K562 (cell line): Measurements from ENCODE around the gene NCOA3. TPM values are rescaled to one million over a fixed set of nuclear protein-coding genes. Genes with fewer than 3 reads are reported as not detected.
A peak's percentile ranks its signal among the peaks of the same experiment; 100 is the strongest.

Experiments
- ATAC-seq: fragments of 200-7000 bp; cut with Tn5 transposase; 3 replicates; pipeline ENCODE4 v1.9.1; 2020; ENCODE audit warnings: moderate library complexity
- BruUV-seq: library from RNA; stranded (reverse); fragments of 400-500 nt; replicated peaks from 2 replicates; lab custom pipeline; 2021; lab: Mats Ljungman, UMichigan
- CTCF ChIA-PET: fragments of 300-600 bp; formaldehyde crosslinking; extraction: SDS; loops from one replicate; lab custom pipeline; 2021; ENCODE audit warnings: low intra/inter-chr PET ratio; lab: Yijun Ruan, JAX
- POLR2A ChIA-PET: fragments of 300-600, 350-650 bp; sonication (Branson Sonifier 250); formaldehyde crosslinking; extraction: SDS; loops from one replicate; lab custom pipeline; 2021; ENCODE audit warnings: antibody characterized with exemption, inconsistent platforms; lab: Yijun Ruan, JAX
- DNase-seq, 4 experiments: peaks; one replicate each; pipeline versions ENCODE4 v3.0.0 to v3.0.0-alpha.2; 2011 to 2018; ENCODE audit warnings: low spot score in 3 of 4, mixed read lengths in 3 of 4; ENCODE audit errors: extremely low read depth in 1 of 4
- FAIRE-seq: peaks from 2 replicates; lab custom pipeline; 2011; peaks lifted over from hg19 to GRCh38; lab: Jason Lieb, UNC
- H2AFZ ChIP-seq: 2 replicates; pipeline ENCODE4 v1.6.0; 2011; ENCODE audit warnings: low read depth, low read length, control low read depth, inconsistent platforms
- H3K27ac ChIP-seq: fragments of 200-600 bp; 3 replicates; pipeline ENCODE4 v1.8.0; 2011; ENCODE audit warnings: low read depth, mild to moderate bottlenecking, control low read depth, inconsistent platforms, low read length, moderate library complexity, mixed read lengths; ENCODE audit errors: extremely low read depth
- H3K27me3 ChIP-seq, 2 experiments: fragments of 300-600 bp in 1 of 2; 2 replicates in 1 of 2; 3 replicates in 1 of 2; pipeline versions ENCODE4 v1.6.0 to v1.8.0; 2011; ENCODE audit warnings: inconsistent platforms in 2 of 2, low read length in 2 of 2, mild to moderate bottlenecking in 1 of 2, mixed read lengths in 1 of 2, moderate library complexity in 1 of 2; ENCODE audit not compliant: control insufficient read depth in 2 of 2, insufficient read depth in 2 of 2
- H3K36me3 ChIP-seq: fragments of 300-600 bp; 3 replicates; pipeline ENCODE4 v1.8.0; 2011; ENCODE audit warnings: mild to moderate bottlenecking, low read length, inconsistent platforms; ENCODE audit not compliant: control insufficient read depth, insufficient read depth
- H3K4me1 ChIP-seq, 2 experiments: fragments of 200-600 bp in 1 of 2; replicated peaks in 1 of 2; 2 replicates in 1 of 2; 3 replicates in 1 of 2; pipeline versions ENCODE4 v1.5.1 to v1.8.0; 2011; ENCODE audit warnings: inconsistent platforms in 2 of 2, low read length in 2 of 2, mild to moderate bottlenecking in 1 of 2, mixed read lengths in 1 of 2, moderate library complexity in 1 of 2; ENCODE audit not compliant: control insufficient read depth in 2 of 2, insufficient read depth in 2 of 2
- H3K4me2 ChIP-seq: 2 replicates; pipeline ENCODE4 v1.6.1; 2011; ENCODE audit warnings: low read length, control low read depth, inconsistent platforms, mixed read lengths; ENCODE audit not compliant: insufficient read depth
- H3K4me3 ChIP-seq: fragments of 200-600 bp; sonication (generic), shearing (Covaris generic); 2 replicates; pipeline ENCODE4 v1.5.1; 2016; ENCODE audit warnings: control low read depth, inconsistent platforms
- H3K79me2 ChIP-seq: fragments of 200-600 bp; 3 replicates; pipeline ENCODE4 v1.8.0; 2011; ENCODE audit warnings: low read length, inconsistent platforms; ENCODE audit not compliant: control insufficient read depth, insufficient read depth
- H3K9ac ChIP-seq, 2 experiments: 2 replicates each; pipeline versions ENCODE4 v1.6.0 to v1.6.1; 2011; ENCODE audit warnings: low read depth in 2 of 2, low read length in 2 of 2, control low read depth in 1 of 2, inconsistent platforms in 1 of 2, mild to moderate bottlenecking in 1 of 2, mixed read lengths in 1 of 2; ENCODE audit not compliant: insufficient read depth in 1 of 2
- H3K9me1 ChIP-seq: one replicate; pipeline ENCODE4 v1.6.0; 2011; ENCODE audit warnings: inconsistent platforms, mild to moderate bottlenecking, low read length, moderate library complexity; ENCODE audit not compliant: control insufficient read depth, insufficient read depth
- H3K9me3 ChIP-seq: replicated peaks from 2 replicates; pipeline ENCODE4 v1.5.1; 2011; ENCODE audit warnings: low read depth, low read length, inconsistent platforms; ENCODE audit not compliant: control insufficient read depth, insufficient read depth
- H4K20me1 ChIP-seq: replicated peaks from 2 replicates; pipeline ENCODE4 v1.6.1; 2011; ENCODE audit warnings: low read length, inconsistent platforms, mixed read lengths; ENCODE audit not compliant: control insufficient read depth, insufficient read depth
- GABPA ChIP-seq: fragments of 200-800 bp; sonication (Bioruptor generic); conservative IDR thresholded peaks from 2 replicates; pipeline ENCODE4 v1.6.1; 2016; ENCODE audit warnings: low read depth, missing genetic modification characterization, missing compliant biosample characterization
- SP1 ChIP-seq: sonication (generic); formaldehyde crosslinking; IDR thresholded peaks from 2 replicates; pipeline ENCODE4 v1.8.1; 2022; ENCODE audit warnings: mild to moderate bottlenecking, missing genetic modification reagents
- SPI1 ChIP-seq: IDR thresholded peaks from 2 replicates; pipeline ENCODE4 v1.6.1; 2011; ENCODE audit warnings: low read depth, low read length, control low read depth, borderline replicate concordance
- TCFL5 ChIP-seq: fragments of 250-450 bp; sonication (Bioruptor Pico); conservative IDR thresholded peaks from 2 replicates; pipeline ENCODE4 v1.6.1; 2021; ENCODE audit warnings: mild to moderate bottlenecking, moderate library complexity, matching md5 sums
- WGBS: fragments of 100-300 bp; shearing (Covaris generic); methylation state at CpG from one replicate; pipeline ENCODE4 v1.1.6; 2016; ENCODE audit warnings: low coverage, mixed read lengths; ENCODE audit not compliant: insufficient coverage; ENCODE audit errors: missing lambda C conversion rate; 5-methylcytosine and 5-hydroxymethylcytosine counted together
- in situ Hi-C: fragments of 300-500 bp; cut with MboI; formaldehyde crosslinking; loops from 4 replicates; pipeline ENCODE4 v1.15.0; 2018; ENCODE audit warnings: inconsistent platforms, mixed read lengths
- intact Hi-C: fragments of 100-400 bp; cut with micrococcal nuclease; formaldehyde crosslinking; loops from 2 replicates; pipeline ENCODE4 v1.14.2; 2022
- polyA plus RNA-seq, 8 experiments: library from polyadenylated mRNA; depleted of rRNA in 4 of 8; stranded (reverse) in 5 of 8; unstranded in 3 of 8; fragments of >200 nt; fragmentation: Nextera tagmentation in 2 of 8; fragmentation: Illumina TruSeq in 1 of 8; extraction: Ambion mirVana in 2 of 8; extraction: Trizol in 1 of 8; gene quantifications; 2 replicates each; pipeline versions ENCODE4 v1.2.1 to v1.2.3, GENCODE V29; 2011 to 2014; ENCODE audit warnings: inconsistent platforms in 1 of 8, missing spikeins in 1 of 8
- total RNA-seq, 7 experiments: library from RNA; depleted of rRNA in 6 of 7; stranded (reverse); fragments of >200 nt in 6 of 7; fragmentation: Illumina TruSeq in 2 of 7; extraction: Trizol in 2 of 7; gene quantifications; 2 replicates each; pipeline versions ENCODE4 v1.2.1 to v1.2.3, GENCODE V29; 2011 to 2021; ENCODE audit warnings: low replicate concordance in 1 of 7
- TF ChIP-seq, protein P1 (sequence below), 3 experiments: fragments of 200-800 bp in 1 of 3; fragments of 250-450 bp in 1 of 3; fragments of 450-650 bp in 1 of 3; sonication (Bioruptor Pico) in 1 of 3; sonication (Bioruptor generic) in 1 of 3; formaldehyde crosslinking in 1 of 3; IDR thresholded peaks; 2 replicates each; pipeline versions ENCODE4 v1.6.1 to v1.8.0; 2016 to 2022; ENCODE audit warnings: mild to moderate bottlenecking in 2 of 3, missing genetic modification characterization in 2 of 3, missing compliant biosample characterization in 1 of 3, moderate library complexity in 1 of 3
- TF ChIP-seq, protein P2 (sequence below): fragments of 250-450 bp; sonication (Bioruptor Pico); IDR thresholded peaks from 2 replicates; pipeline ENCODE4 v1.5.0; 2021; ENCODE audit warnings: mild to moderate bottlenecking, borderline replicate concordance
- TF ChIP-seq, protein P3 (sequence below): fragments of 200-800 bp; sonication (Bioruptor generic); IDR thresholded peaks from 2 replicates; pipeline ENCODE4 v1.6.1; 2017; ENCODE audit warnings: missing genetic modification characterization, missing compliant biosample characterization

Gene NCOA3
- total and polyA plus RNA-seq, 9 of the 15 experiments (the other 6 are each of a cell fraction or from before 2014, with no cell fraction given) = 3.2 to 24.3 (median 14.4) TPM

DNA sequence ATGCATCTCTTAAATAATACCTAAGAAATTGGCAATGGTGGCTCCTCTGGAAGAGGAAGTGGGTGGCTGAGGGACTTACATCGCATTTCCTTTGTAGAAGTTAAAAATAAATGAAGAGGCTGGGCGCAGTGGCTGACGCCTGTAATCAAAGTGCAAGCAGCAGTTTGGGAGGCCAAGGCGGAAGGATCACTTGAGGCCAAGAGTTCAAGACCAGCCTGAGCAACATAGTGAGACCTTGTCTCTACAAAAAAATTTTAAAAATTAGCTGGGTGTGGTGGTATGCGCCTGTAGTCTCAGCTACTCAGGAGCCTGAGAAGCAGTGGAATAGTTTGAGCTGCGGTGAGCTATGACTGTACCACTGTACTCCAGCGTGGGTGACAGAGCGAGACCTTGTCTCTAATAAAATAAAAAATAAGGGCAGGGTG lies 12.2 kb upstream of the NCOA3 start (continued):
- TF ChIP-seq, protein P1, sequence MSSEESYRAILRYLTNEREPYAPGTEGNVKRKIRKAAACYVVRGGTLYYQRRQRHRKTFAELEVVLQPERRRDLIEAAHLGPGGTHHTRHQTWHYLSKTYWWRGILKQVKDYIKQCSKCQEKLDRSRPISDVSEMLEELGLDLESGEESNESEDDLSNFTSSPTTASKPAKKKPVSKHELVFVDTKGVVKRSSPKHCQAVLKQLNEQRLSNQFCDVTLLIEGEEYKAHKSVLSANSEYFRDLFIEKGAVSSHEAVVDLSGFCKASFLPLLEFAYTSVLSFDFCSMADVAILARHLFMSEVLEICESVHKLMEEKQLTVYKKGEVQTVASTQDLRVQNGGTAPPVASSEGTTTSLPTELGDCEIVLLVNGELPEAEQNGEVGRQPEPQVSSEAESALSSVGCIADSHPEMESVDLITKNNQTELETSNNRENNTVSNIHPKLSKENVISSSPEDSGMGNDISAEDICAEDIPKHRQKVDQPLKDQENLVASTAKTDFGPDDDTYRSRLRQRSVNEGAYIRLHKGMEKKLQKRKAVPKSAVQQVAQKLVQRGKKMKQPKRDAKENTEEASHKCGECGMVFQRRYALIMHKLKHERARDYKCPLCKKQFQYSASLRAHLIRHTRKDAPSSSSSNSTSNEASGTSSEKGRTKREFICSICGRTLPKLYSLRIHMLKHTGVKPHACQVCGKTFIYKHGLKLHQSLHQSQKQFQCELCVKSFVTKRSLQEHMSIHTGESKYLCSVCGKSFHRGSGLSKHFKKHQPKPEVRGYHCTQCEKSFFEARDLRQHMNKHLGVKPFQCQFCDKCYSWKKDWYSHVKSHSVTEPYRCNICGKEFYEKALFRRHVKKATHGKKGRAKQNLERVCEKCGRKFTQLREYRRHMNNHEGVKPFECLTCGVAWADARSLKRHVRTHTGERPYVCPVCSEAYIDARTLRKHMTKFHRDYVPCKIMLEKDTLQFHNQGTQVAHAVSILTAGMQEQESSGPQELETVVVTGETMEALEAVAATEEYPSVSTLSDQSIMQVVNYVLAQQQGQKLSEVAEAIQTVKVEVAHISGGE (CRISPR knock-in tag; IDR thresholded peaks at IDR 0.05) = peak in 1 of 3 experiments; percentile 79; a peak in 1 of 6 replicates
- TF ChIP-seq SP1 (no peak), SPI1 (peak; percentile 63; the same call in 1 of the 2 replicates), GABPA (tag) (no peak)
- TF ChIP-seq, all 486 proteins: peak for 2

DNA sequence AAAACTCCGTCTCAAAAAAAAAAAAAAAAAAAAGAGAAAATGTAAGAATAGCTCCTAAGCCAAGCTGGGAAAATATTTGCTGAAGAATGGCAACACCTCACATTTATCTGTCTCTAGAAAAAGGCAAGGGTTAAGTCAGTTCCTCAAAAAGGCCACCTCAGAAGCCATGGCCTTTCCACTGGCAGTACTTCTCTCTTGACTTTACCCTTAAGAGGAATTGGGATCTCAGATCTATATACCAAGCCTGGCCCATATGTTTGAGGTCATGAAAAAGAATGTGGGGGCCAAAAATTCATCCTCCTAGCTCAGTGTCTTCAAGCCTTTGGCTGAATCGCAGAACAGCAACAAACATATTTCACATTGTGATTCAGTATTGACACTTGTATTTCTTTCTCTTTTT lies 10.9 kb upstream of the NCOA3 start:
- DNase-seq (no peak), ATAC-seq (no peak), FAIRE-seq (no peak)
- BruUV-seq = no TSS peak
- CTCF ChIA-PET = no interaction called here
- Histone ChIP-seq H2AFZ (no peak overlapping the region), H3K9ac (no peak overlapping the region), H3K79me2 (no peaks in the 10 kb centered on the region), H3K4me3 (no peak overlapping the region), H3K4me1 (peaks cover 10 to 24% of the 10 kb centered on the region in 2 experiments), H3K36me3 (no peaks in the 10 kb centered on the region), H3K9me1 (no peaks in the 10 kb centered on the region), H4K20me1 (no peaks in the 10 kb centered on the region), H3K4me2 (no peak overlapping the region), H3K27ac (no peak overlapping the region), H3K27me3 (no peaks in the 10 kb centered on the region), H3K9me3 (no peaks in the 10 kb centered on the region)
- in situ Hi-C loops (no loop called here), intact Hi-C loops (no loop called here)
- POLR2A ChIA-PET = interaction anchor here (0.6 to 0.9 kb wide), 2 partner anchors 10 to 106 kb away, joined by 3 read pairs; no protein-coding TSS in a partner anchor
- 75% methylated on average over 1 of the region's 2 CpGs for WGBS
- TF ChIP-seq, protein P2, sequence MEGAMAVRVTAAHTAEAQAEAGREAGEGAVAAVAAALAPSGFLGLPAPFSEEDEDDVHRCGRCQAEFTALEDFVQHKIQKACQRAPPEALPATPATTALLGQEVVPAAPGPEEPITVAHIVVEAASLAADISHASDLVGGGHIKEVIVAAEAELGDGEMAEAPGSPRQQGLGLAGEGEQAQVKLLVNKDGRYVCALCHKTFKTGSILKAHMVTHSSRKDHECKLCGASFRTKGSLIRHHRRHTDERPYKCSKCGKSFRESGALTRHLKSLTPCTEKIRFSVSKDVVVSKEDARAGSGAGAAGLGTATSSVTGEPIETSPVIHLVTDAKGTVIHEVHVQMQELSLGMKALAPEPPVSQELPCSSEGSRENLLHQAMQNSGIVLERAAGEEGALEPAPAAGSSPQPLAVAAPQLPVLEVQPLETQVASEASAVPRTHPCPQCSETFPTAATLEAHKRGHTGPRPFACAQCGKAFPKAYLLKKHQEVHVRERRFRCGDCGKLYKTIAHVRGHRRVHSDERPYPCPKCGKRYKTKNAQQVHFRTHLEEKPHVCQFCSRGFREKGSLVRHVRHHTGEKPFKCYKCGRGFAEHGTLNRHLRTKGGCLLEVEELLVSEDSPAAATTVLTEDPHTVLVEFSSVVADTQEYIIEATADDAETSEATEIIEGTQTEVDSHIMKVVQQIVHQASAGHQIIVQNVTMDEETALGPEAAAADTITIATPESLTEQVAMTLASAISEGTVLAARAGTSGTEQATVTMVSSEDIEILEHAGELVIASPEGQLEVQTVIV = no peak
- TF ChIP-seq, protein P1 (CRISPR knock-in tag; IDR thresholded peaks at IDR 0.05) = peak in 1 of 3 experiments; percentile 87; a peak in 1 of 6 replicates
- TF ChIP-seq TCFL5 (CRISPR knock-in tag) = no peak
- peak; percentile 65 for TF ChIP-seq SPI1
- TF ChIP-seq, protein P3, sequence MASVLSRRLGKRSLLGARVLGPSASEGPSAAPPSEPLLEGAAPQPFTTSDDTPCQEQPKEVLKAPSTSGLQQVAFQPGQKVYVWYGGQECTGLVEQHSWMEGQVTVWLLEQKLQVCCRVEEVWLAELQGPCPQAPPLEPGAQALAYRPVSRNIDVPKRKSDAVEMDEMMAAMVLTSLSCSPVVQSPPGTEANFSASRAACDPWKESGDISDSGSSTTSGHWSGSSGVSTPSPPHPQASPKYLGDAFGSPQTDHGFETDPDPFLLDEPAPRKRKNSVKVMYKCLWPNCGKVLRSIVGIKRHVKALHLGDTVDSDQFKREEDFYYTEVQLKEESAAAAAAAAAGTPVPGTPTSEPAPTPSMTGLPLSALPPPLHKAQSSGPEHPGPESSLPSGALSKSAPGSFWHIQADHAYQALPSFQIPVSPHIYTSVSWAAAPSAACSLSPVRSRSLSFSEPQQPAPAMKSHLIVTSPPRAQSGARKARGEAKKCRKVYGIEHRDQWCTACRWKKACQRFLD (CRISPR knock-in tag) = no peak
